TTC549 (cell line): ENCODE data around the gene COPZ1.

Source experiments
- FAIRE-seq: peaks from 2 replicates; lab custom pipeline; 2012; peaks lifted over from hg19 to GRCh38; lab: Jason Lieb, UNC

COPZ1 gene

GRCh38 chr12:54379398-54380201 lies 54.7 kb downstream of the COPZ1 start:
- no peak for FAIRE-seq

DNA sequence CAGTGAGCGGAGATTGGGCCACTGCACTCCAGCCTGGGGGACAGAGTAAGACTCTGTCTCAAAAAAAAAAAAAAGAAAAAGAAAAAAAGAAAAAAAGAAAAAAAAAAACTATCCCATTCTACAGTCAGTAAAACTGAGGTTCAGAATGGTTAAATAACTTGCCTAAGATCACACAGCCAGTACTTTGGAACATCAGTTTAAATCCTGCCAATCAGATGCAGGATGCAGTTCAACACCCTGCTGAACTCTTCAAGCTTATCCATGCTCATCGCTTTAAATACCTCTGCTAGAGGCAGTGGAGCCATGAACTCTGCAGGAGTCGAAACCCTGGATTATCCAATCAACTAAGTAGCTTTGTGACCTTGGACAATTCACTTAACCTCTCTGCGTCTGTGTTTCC lies 56.2 kb downstream of the COPZ1 start:
- FAIRE-seq, result no peak

DNA sequence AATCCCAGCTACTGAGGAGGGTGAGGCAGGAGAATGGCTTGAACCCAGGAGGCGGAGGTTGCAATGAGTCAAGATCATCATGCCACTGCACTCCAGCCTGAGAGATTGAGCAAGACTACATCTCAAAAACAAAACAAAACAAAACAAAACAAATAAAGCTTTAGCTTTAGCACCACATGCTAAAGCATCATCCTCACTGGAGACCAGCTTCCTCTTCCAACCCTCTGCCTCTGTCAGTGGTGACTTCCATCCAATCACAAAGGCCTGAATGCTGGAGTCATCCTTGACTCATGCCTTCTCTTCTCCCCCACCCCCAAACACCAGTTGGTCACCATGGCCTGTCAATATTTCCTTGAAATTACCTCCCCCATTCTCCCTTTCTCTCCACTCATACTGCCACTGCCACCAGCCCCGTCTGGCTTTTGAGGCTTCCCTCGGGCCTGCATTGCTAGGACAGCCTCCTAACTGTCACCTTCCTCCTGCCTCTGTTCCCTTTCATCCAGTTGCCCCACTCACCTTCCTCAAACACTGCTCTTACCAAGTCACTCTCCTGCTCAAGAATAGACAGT lies 58.2 kb downstream of the COPZ1 start:
- no peak for FAIRE-seq

GRCh38 chr12:54384591-54385041 lies 59.7 kb downstream of the COPZ1 start, which contains the start of gene ZNF385A:
Gene ZNF385A, minus strand, starts transcription at chr12:54384733. Its CDS starts 219 bp downstream, at chr12:54384514.
- no peak for FAIRE-seq

GRCh38 chr12:54385251-54385914 lies 60.5 kb downstream of the COPZ1 start:
- FAIRE-seq, result no peak

DNA sequence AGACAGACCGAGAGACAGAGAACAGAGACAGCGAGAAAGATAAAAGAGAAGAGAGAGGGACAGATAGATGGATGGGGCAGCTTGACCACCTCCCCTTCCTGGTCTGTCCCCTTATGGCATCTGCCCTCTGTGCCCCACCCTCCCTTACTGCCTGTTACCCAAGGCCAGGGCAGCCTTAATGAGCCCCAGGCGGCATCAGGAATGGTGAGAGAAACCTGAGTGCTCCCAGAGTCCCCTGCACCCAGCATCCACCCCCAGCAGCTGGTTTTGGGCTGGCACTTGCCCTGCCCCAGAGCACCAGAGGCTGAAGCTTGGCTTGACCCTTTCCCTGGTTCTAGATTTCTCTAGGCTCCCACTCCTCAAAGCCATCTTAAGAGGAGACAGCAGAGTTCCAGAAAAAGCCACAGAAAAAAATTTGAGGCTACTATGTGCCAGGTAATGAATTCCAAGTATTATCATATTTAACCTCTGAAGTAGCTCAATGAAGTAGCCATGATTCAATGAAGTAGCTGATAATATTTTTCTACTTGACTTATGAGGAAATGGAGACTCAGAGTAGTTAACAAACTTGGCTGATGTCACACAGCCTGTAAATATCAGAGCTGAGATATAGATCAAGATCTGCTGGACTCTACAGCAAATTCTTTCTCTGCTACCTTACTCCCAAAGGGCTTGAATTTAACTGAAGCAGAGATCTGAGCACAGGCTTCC lies 61.6 kb downstream of the COPZ1 start:
- FAIRE-seq, result no peak

DNA sequence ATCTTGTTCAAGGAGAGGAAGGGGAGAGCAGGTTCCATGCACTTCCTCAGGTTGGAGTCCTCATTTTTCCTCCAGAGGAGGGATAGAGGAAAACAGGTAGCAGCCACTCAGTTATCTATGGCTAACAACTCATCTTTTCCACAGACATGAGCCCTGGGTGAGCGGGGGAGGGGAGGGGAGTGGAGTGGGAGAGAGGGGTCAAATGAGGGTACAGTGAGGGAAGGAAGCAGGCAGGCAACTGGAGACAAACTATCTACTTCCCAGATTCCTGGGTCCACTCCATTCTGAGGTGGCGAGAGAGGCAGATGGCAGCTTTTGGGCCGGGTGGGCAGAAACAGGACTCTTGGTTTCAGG lies 62.2 kb downstream of the COPZ1 start:
- FAIRE-seq, result no peak

GRCh38 chr12:54388237-54389133 lies 63.6 kb downstream of the COPZ1 start:
- no peak for FAIRE-seq

GRCh38 chr12:54389134-54389508 lies 64.2 kb downstream of the COPZ1 start:
- no peak for FAIRE-seq

- FAIRE-seq, result no peak
These were observed 64.8 kb downstream of the COPZ1 start for GRCh38 chr12:54389607-54390175.

DNA sequence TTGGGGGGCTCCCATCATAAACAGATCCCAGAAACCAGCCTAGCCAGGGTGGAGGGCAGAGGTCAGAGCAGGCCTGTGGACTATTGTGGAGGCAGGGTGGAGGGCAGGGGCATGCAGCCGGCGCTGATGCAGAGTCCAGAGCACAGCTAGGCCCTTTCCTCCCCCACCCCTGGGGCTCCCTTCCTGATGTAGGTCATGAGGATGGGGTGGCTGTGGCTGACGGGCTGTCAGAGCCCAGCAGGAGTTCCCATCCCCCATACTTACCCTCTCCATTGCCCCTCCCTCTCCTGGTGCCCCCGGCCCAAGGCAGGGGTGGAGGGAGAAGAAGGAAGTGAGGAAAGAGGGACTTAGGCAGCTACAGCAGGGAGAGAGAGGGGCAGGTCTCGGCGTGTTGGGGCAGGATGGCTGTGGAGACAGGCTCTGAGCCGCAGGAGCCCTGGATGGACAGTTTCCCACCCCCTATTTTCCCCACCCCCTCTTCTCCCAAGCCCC lies 65.3 kb downstream of the COPZ1 start:
- FAIRE-seq, result no peak

GRCh38 chr12:54390668-54391551 lies 66.0 kb downstream of the COPZ1 start:
- FAIRE-seq, result no peak

DNA sequence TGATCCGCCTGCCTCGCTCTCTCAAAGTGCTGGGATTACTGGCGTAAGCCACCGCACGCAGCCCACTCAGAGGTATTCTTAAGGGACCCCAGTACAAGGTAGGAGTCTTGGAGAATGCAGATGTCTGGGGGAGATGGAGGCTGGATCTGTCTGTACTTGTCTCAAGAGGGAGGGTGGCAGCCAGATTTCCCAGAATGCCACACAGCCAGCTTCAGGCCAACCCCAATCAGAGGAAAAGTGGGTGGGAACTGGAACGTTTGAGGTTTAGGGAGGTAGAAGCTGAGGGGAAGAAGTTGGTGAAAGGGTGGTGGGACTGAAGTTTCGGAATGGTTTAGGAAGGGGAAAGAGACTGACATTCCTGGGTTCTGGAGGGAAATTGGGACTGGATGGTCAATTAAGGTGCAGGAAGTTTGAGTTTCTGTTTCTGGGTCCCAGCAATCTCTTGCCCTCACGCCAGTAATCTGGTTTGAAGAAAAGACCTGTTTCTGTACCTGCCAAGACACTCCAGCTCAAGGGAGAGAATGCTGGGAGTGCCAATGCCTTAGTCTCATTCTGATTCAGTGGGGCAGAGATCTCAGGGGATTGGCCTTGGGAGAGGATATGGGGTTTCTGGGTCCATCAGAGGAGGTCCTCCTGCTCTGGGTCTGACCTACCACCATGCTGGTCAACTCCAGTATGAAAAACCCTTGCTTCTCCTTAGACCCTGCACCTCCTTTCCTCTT lies 67.7 kb downstream of the COPZ1 start:
- no peak for FAIRE-seq

DNA sequence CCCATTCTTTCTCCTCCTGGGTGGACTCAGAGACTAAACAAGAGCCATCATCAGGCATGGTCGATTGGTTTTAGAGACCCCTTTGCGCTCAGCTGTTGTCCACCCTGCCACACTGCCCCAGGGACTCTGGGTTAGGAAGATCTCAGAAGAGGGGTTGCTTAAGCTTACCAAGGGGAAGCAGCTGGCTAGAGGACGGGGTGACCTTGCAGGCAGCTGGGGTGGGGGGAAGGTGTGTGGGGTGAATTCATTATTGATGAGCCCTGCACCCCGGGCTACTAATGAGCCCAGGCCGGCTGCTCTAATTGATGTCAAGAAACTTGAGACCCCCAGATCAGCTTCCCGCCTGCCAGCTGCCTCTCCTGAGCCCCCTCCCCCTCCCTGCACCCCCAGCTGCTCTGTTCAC lies 68.3 kb downstream of the COPZ1 start:
- no peak for FAIRE-seq

DNA sequence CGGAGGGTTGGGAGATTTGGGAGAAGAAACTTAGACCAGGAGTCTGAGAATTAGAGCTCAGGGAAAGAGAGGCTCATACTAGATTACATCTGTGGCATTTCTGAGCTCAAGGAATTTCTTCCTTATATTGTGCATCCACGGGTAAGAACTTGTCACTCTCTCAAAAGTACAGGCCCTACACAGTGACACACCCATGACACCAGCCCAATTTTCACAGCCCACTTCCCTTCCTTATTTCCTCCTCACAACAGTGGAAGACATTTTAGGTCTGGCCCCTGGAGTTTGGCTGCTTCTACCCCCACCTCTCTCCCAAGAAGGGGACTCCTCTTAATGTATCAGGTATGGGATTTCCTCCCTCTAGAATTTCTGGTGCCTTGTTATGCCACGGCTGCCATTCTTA lies 68.8 kb downstream of the COPZ1 start:
- FAIRE-seq, result no peak

DNA sequence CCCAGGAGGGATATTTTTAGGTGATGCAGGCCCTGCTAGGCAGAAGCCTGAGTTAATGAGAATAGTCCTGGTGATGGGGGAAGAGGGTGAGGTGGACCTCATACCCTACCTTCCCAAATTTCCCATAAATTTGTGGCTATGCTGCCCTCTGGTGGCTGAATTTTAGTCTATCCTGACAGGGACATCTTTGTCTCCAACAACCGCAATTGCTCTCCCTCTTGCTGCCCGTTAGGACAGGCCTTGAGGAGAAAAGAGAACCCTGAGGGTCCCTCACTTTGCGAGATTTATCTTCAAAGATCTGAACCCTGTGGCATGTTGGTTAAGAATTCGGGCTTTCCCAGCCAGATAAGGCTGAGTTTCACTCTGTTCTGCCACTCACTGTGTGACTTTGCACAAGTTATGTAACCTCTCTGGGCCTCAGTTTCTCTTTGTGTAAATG lies 69.4 kb downstream of the COPZ1 start:
- no peak for FAIRE-seq

GRCh38 chr12:54394986-54395385 lies 70.1 kb downstream of the COPZ1 start:
- no peak for FAIRE-seq

DNA sequence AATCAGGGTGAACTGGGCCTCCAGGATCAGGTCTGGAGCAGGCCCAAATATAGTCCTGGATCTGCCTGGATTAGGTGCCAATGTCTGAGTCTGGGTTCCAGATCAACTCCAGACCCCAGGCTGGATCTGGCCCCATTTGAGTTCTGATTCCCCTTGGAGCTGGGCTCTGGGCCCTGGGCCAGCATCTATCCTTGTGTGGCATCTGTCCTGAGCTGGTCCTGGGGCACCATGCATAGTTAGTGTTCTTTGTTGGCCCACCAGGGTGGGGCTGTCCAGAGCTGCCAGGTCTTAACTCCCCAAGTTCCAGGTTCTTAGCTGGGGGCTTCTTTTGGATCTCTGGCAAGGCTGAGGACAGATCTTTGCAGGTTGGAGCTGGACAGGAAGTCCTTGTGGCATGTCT lies 70.6 kb downstream of the COPZ1 start:
- no peak for FAIRE-seq

DNA sequence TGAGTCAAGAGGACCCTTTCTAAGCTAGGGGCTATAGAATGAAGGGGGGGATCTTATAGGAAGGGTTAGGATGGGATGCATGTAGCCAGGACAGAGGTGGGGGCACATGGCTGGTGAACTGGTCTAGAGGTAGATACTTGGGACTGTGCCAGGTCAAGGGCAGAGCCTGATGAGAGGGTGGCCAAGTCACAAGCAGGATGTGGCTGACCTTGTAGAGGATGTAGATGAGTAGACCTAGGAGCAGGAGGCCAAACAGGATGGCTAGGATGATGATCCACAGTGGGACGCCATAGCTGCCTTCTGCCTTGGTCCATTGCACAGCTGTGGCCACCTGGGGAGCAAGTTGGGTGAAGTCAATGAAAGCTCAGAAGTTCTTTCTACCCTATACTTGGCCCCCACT lies 72.2 kb downstream of the COPZ1 start:
- FAIRE-seq, result no peak

DNA sequence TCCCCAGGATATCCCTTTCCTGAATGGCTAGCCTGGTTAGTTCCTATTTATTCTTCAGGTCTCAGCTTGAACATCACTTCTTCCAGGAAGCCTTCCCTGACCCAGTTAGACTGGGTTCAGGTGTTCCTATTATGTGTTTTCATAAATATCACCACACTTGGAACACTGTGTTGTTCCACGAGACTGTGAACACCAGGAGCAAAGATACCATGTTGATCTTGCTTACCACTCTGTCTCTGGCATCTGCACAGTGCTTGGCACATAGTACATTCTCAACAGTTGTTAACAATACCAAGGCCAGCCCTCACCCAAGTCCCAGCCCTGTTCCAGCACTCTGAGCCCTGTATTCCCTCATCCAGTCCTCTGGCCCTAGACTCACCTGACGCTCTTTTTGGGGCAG lies 73.3 kb downstream of the COPZ1 start:
- no peak for FAIRE-seq
